ENCODE data around the gene FAM163A.
"Not testable (repeated sequence)": the region's sequence is repeated elsewhere in the genome, so short reads cannot be mapped to it uniquely, and the experiment has no call there.

FAM163A gene

GRCh38 chr1:179817056-179817455 lies 74.0 kb downstream of the FAM163A start:
- no peak for DNase-seq

GRCh38 chr1:179817789-179818188 lies 74.7 kb downstream of the FAM163A start:
- no peak for DNase-seq

GRCh38 chr1:179818260-179818659 lies 75.2 kb downstream of the FAM163A start:
- DNase-seq = no peak

- DNase-seq = no peak
Observed at GRCh38 chr1:179818743-179819173, 75.7 kb downstream of the FAM163A start.

GRCh38 chr1:179820226-179820970 lies 77.3 kb downstream of the FAM163A start:
- no peak for DNase-seq

- no peak for DNase-seq
Observed at GRCh38 chr1:179821524-179821923, 78.4 kb downstream of the FAM163A start.

GRCh38 chr1:179822065-179822464 lies 79.0 kb downstream of the FAM163A start:
- DNase-seq = no peak

GRCh38 chr1:179823693-179824092 lies 80.6 kb downstream of the FAM163A start:
- no peak for DNase-seq

GRCh38 chr1:179824265-179824664 lies 81.2 kb downstream of the FAM163A start:
- no peak for DNase-seq

GRCh38 chr1:179825206-179825605 lies 82.1 kb downstream of the FAM163A start:
- no peak for DNase-seq

GRCh38 chr1:179825798-179826460 lies 82.8 kb downstream of the FAM163A start:
- no peak for DNase-seq

- no peak for DNase-seq
Observed at GRCh38 chr1:179826626-179827280, 83.7 kb downstream of the FAM163A start.

GRCh38 chr1:179828554-179829110 lies 85.5 kb downstream of the FAM163A start:
- DNase-seq = no peak

GRCh38 chr1:179831225-179831624 lies 88.1 kb downstream of the FAM163A start:
- DNase-seq = no peak

- peak in 1 of 2 donors; percentile 39 for DNase-seq
Observed at GRCh38 chr1:179831852-179832699, 89.0 kb downstream of the FAM163A start.

GRCh38 chr1:179836686-179837445 lies 93.8 kb downstream of the FAM163A start:
- not testable (repeated sequence) for DNase-seq

- no peak for DNase-seq
Observed at GRCh38 chr1:179840107-179840506, 97.0 kb downstream of the FAM163A start.

GRCh38 chr1:179848233-179848632 lies 105.1 kb downstream of the FAM163A start:
- no peak for DNase-seq

- DNase-seq = no peak
Observed at GRCh38 chr1:179853102-179853501, 110.0 kb downstream of the FAM163A start.

- not testable (repeated sequence) for DNase-seq
Observed at GRCh38 chr1:179855831-179856230, 112.7 kb downstream of the FAM163A start.

GRCh38 chr1:179856296-179856695 lies 113.2 kb downstream of the FAM163A start:
- DNase-seq = no peak

- no peak for DNase-seq
Observed at GRCh38 chr1:179857009-179857408, 113.9 kb downstream of the FAM163A start.
